IMR-90 (cell line): ENCODE results near the gene RGPD5. TPM values are rescaled to one million over a fixed set of nuclear protein-coding genes. Genes with fewer than 3 reads are reported as not detected.
"Not testable (repeated sequence)": the region's sequence is repeated elsewhere in the genome, so short reads cannot be mapped to it uniquely, and the experiment has no call there.

ENCODE experiments used
- ATAC-seq: fragments of 200-7000 bp; cut with Tn5 transposase; 2 replicates; pipeline ENCODE4 v1.9.1; 2020; ENCODE audit warnings: low read depth, mild to moderate bottlenecking, moderate library complexity
- BruUV-seq: library from RNA; stranded (reverse); fragments of 400-500 nt; replicated peaks from 2 replicates; lab custom pipeline; 2021; lab: Mats Ljungman, UMichigan
- CTCF ChIA-PET: fragments of 300-600 bp; formaldehyde crosslinking; extraction: SDS; loops from one replicate; lab custom pipeline; 2021; ENCODE audit warnings: antibody characterized with exemption; lab: Yijun Ruan, JAX
- POLR2A ChIA-PET: fragments of 300-600 bp; sonication (Branson Sonifier 250); formaldehyde crosslinking; loops from one replicate; lab custom pipeline; 2022; ENCODE audit warnings: antibody characterized with exemption; ENCODE audit not compliant: unreplicated experiment; lab: Charles Lee
- DNase-seq: peaks from one replicate; pipeline ENCODE4 v3.0.0; 2013
- H2AFZ ChIP-seq: replicated peaks from 2 replicates; pipeline ENCODE3; 2013; ENCODE audit warnings: low read length, mild to moderate bottlenecking; ENCODE audit not compliant: poor library complexity
- H2AK5ac ChIP-seq: 2 replicates; pipeline ENCODE4 v1.6.1; 2013; ENCODE audit warnings: low read depth, low read length, inconsistent platforms
- H2AK9ac ChIP-seq: replicated peaks from 2 replicates; pipeline ENCODE3; 2013; ENCODE audit warnings: mild to moderate bottlenecking, low read depth, low read length, moderate library complexity; ENCODE audit not compliant: poor library complexity
- H2BK120ac ChIP-seq: 2 replicates; pipeline ENCODE4 v1.6.1; 2013; ENCODE audit warnings: low read depth, low read length, inconsistent platforms
- H2BK15ac ChIP-seq: 3 replicates; pipeline ENCODE4 v1.6.1; 2013; ENCODE audit warnings: low read depth, low read length, inconsistent platforms
- H2BK20ac ChIP-seq: 2 replicates; pipeline ENCODE4 v1.6.1; 2013; ENCODE audit warnings: low read depth, mild to moderate bottlenecking, inconsistent platforms, low read length, moderate library complexity
- H2BK5ac ChIP-seq: 2 replicates; pipeline ENCODE4 v1.6.1; 2013; ENCODE audit warnings: mild to moderate bottlenecking, low read depth, low read length, inconsistent platforms; ENCODE audit not compliant: poor library complexity, severe bottlenecking
- H3K14ac ChIP-seq: replicated peaks from 2 replicates; pipeline ENCODE4 v1.6.1; 2013; ENCODE audit warnings: low read depth, low read length, inconsistent platforms
- H3K18ac ChIP-seq: 2 replicates; pipeline ENCODE4 v1.6.1; 2013; ENCODE audit warnings: low read depth, low read length, control low read depth
- H3K23ac ChIP-seq: 2 replicates; pipeline ENCODE4 v1.6.1; 2013; ENCODE audit warnings: low read depth, low read length, inconsistent platforms
- H3K27ac ChIP-seq: 2 replicates; pipeline ENCODE4 v1.5.1; 2013; ENCODE audit warnings: mild to moderate bottlenecking, control low read depth, low read length; ENCODE audit not compliant: insufficient read depth
- H3K27me3 ChIP-seq: 2 replicates; pipeline ENCODE4 v1.6.1; 2013; ENCODE audit warnings: low read length; ENCODE audit not compliant: control insufficient read depth, insufficient read depth
- H3K36me3 ChIP-seq: 2 replicates; pipeline ENCODE4 v1.6.1; 2013; ENCODE audit warnings: low read length, mixed read lengths; ENCODE audit not compliant: control insufficient read depth, insufficient read depth
- H3K4ac ChIP-seq: 2 replicates; pipeline ENCODE4 v1.6.1; 2013; ENCODE audit warnings: low read depth, low read length, inconsistent platforms
- H3K4me1 ChIP-seq: 2 replicates; pipeline ENCODE4 v1.6.1; 2013; ENCODE audit warnings: low read length, mixed read lengths; ENCODE audit not compliant: control insufficient read depth, insufficient read depth
- H3K4me2 ChIP-seq: 2 replicates; pipeline ENCODE4 v1.6.1; 2013; ENCODE audit warnings: low read depth, mild to moderate bottlenecking, control low read depth, low read length, moderate library complexity
- H3K4me3 ChIP-seq: 2 replicates; pipeline ENCODE4 v1.5.1; 2013; ENCODE audit warnings: low read depth, mild to moderate bottlenecking, control low read depth, low read length, moderate library complexity; ENCODE audit not compliant: insufficient read depth
- H3K56ac ChIP-seq: 2 replicates; pipeline ENCODE4 v1.6.1; 2013; ENCODE audit warnings: low read length, inconsistent platforms; ENCODE audit not compliant: insufficient read depth; ENCODE audit errors: extremely low read depth
- H3K79me1 ChIP-seq, 2 experiments: 2 replicates each; pipeline ENCODE4 v1.6.1; 2013; ENCODE audit warnings: low read length in 2 of 2, inconsistent platforms in 1 of 2, low read depth in 1 of 2
- H3K9ac ChIP-seq: 2 replicates; pipeline ENCODE4 v1.6.1; 2013; ENCODE audit warnings: low read depth, low read length, control low read depth
- H3K9me1 ChIP-seq: 2 replicates; pipeline ENCODE4 v1.6.1; 2013; ENCODE audit warnings: low read length, inconsistent platforms; ENCODE audit not compliant: insufficient read depth
- H3K9me3 ChIP-seq: 2 replicates; pipeline ENCODE4 v1.6.1; 2013; ENCODE audit warnings: low read length; ENCODE audit not compliant: control insufficient read depth, insufficient read depth
- H4K20me1 ChIP-seq: 2 replicates; pipeline ENCODE4 v1.6.1; 2013; ENCODE audit warnings: low read length, inconsistent platforms; ENCODE audit not compliant: insufficient read depth
- H4K5ac ChIP-seq: 2 replicates; pipeline ENCODE4 v1.6.1; 2013; ENCODE audit warnings: mild to moderate bottlenecking, low read depth, low read length, control low read depth
- H4K8ac ChIP-seq, 2 experiments: 2 replicates each; pipeline ENCODE4 v1.6.1; 2013; ENCODE audit warnings: low read depth in 2 of 2, low read length in 2 of 2, control low read depth in 1 of 2, inconsistent platforms in 1 of 2
- H4K91ac ChIP-seq: 2 replicates; pipeline ENCODE4 v1.6.1; 2013; ENCODE audit warnings: low read depth, low read length, inconsistent platforms; ENCODE audit not compliant: insufficient read depth
- WGBS, 2 experiments: methylation state at CpG; one replicate each; pipeline versions ENCODE4 v1.1.5 to v1.1.7; 2013; ENCODE audit warnings: missing lambda C conversion rate in 2 of 2; ENCODE audit not compliant: insufficient read length in 1 of 2; ENCODE audit errors: extremely low coverage in 2 of 2; 5-methylcytosine and 5-hydroxymethylcytosine counted together
- dilution Hi-C: fragments of 300-500 bp; cut with HindIII; formaldehyde crosslinking; loops from one replicate; pipeline ENCODE4 v1.14.3; 2018; ENCODE audit warnings: low sequenced_read_pairs; ENCODE audit not compliant: unreplicated experiment
- in situ Hi-C: fragments of 300-500 bp; cut with MboI; formaldehyde crosslinking; loops from 3 replicates; pipeline ENCODE4 v1.14.3; 2019; ENCODE audit warnings: low sequenced_read_pairs, inconsistent platforms, mixed read lengths
- intact Hi-C: fragments of 100-400 bp; cut with micrococcal nuclease; formaldehyde crosslinking; loops from 2 replicates; pipeline ENCODE4 v1.10.0; 2022
- polyA plus RNA-seq, 3 experiments: library from polyadenylated mRNA; depleted of rRNA; stranded (reverse); fragments of >200 nt; gene quantifications; 2 replicates each; pipeline ENCODE4 v1.2.3, GENCODE V29; 2012; ENCODE audit warnings: low replicate concordance in 1 of 3
- total RNA-seq: library from RNA; depleted of rRNA; stranded (reverse); fragments of >200 nt; gene quantifications from 2 replicates; pipeline ENCODE4 v1.2.3, GENCODE V29; 2012

The RGPD5 gene
- total and polyA plus RNA-seq, 2 of the 4 experiments (the other 2 are of a cell fraction) = 2.5 to 14.3 TPM

DNA sequence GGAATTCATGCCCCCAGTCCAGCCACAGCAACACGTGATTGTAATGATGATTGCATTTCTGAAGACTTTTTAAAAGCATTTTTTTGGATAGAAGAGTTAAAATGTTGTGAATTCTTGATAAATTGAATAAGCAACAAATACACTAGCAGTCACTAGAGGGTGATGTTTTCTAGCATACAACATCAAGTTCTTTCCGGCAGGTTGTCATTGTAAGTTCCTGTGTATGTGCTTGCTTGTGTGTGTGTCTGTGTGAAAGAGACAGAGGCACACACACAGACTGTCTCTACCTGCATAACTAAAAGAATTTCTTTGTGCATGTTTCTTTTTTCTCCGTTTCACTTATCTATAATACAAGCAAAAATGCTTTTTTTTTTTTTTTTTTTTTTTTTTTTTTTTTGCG, 95.8 kb downstream of the RGPD5 start:
- CTCF ChIA-PET = not testable (repeated sequence)

GRCh38 chr2:109891024-109891423, 96.9 kb downstream of the RGPD5 start:
- DNase-seq, H3K27me3 ChIP-seq, H3K4me1 ChIP-seq, H4K20me1 ChIP-seq, H3K4me2 ChIP-seq, H2BK5ac ChIP-seq, H3K23ac ChIP-seq, H3K9me3 ChIP-seq, H3K4me3 ChIP-seq, H3K9me1 ChIP-seq, H2BK120ac ChIP-seq, H3K36me3 ChIP-seq, in situ Hi-C loops, H3K18ac ChIP-seq, H2AK5ac ChIP-seq, H2AK9ac ChIP-seq, H3K79me1 ChIP-seq, H3K56ac ChIP-seq, H3K9ac ChIP-seq, H4K5ac ChIP-seq, H3K4ac ChIP-seq, ATAC-seq, H2BK15ac ChIP-seq, H4K91ac ChIP-seq, POLR2A ChIA-PET, H3K14ac ChIP-seq, H2BK20ac ChIP-seq, intact Hi-C loops, CTCF ChIA-PET, H2AFZ ChIP-seq, H3K27ac ChIP-seq, BruUV-seq, H4K8ac ChIP-seq, dilution Hi-C loops: not testable (repeated sequence)
- no CpG with 5 or more reads among the region's 4 CpGs for WGBS, 2 experiments

More for the DNA sequence above, 95.8 kb downstream of the RGPD5 start:
- H3K56ac ChIP-seq, H3K36me3 ChIP-seq, H3K4me1 ChIP-seq, dilution Hi-C loops, BruUV-seq, H3K4ac ChIP-seq, H3K4me3 ChIP-seq, H3K9me3 ChIP-seq, H4K20me1 ChIP-seq, H3K23ac ChIP-seq, H4K8ac ChIP-seq, H2AK5ac ChIP-seq, H2BK5ac ChIP-seq, H2AFZ ChIP-seq, POLR2A ChIA-PET, H3K4me2 ChIP-seq, intact Hi-C loops, H4K5ac ChIP-seq, H3K9me1 ChIP-seq, H2BK20ac ChIP-seq, H3K27ac ChIP-seq, DNase-seq, H3K27me3 ChIP-seq, H2BK120ac ChIP-seq, H3K18ac ChIP-seq, H3K79me1 ChIP-seq, H2BK15ac ChIP-seq, H2AK9ac ChIP-seq, H3K14ac ChIP-seq, H4K91ac ChIP-seq, in situ Hi-C loops, H3K9ac ChIP-seq: not testable (repeated sequence)
- ATAC-seq = peak; percentile 82
- WGBS, 2 experiments = no CpG with 5 or more reads among the region's 4 CpGs
